Measurements from ENCODE around the gene AHI1. TPM values are rescaled to one million over a fixed set of nuclear protein-coding genes. Genes with fewer than 3 reads are reported as not detected.

AHI1 gene
- total and polyA plus RNA-seq, 8 donors = 10.6 to 24.8 (median 16.5) TPM

- 93 to 96% methylated on average over 4 of the region's 4 CpGs for WGBS, 2 donors
- no peaks in the 10 kb centered on the region for H3K4me1 ChIP-seq
- H3K4me3 ChIP-seq = no peak overlapping the region
- ATAC-seq (no peak), FAIRE-seq (no peak), DNase-seq (no peak)
- no peaks in the 10 kb centered on the region for H3K27me3 ChIP-seq
- intact Hi-C loops (cut with DNase I) = no loop called here
- no peaks in the 10 kb centered on the region for H3K9me3 ChIP-seq
- no peak overlapping the region for H3K27ac ChIP-seq
- peaks cover 0 to 4% (median 0%) of the 10 kb centered on the region in 3 donors for H3K36me3 ChIP-seq
- no peak for TF ChIP-seq CTCF (IDR thresholded peaks at IDR 0.05)
Observed at GRCh38 chr6:135304883-135305282, 192.7 kb downstream of the AHI1 start.

- DNase-seq (no peak), FAIRE-seq (no peak), ATAC-seq (no peak)
- Histone ChIP-seq H3K27me3 (no peaks in the 10 kb centered on the region), H3K4me1 (no peaks in the 10 kb centered on the region), H3K27ac (no peak overlapping the region), H3K36me3 (peaks cover 0 to 6% (median 0%) of the 10 kb centered on the region in 3 donors), H3K4me3 (no peak overlapping the region), H3K9me3 (no peaks in the 10 kb centered on the region)
- TF ChIP-seq CTCF (IDR thresholded peaks at IDR 0.05) = no peak
- intact Hi-C loops (cut with DNase I) = no loop called here
Observed at GRCh38 chr6:135301304-135301703, 196.2 kb downstream of the AHI1 start.

GRCh38 chr6:135300576-135300975 lies 197.0 kb downstream of the AHI1 start:
- TF ChIP-seq CTCF (IDR thresholded peaks at IDR 0.05) = no peak

GRCh38 chr6:135299256-135299655 lies 198.3 kb downstream of the AHI1 start:
- H3K4me3 ChIP-seq = no peak overlapping the region
- DNase-seq = no peak
- WGBS, 2 donors = 79 to 88% methylated on average over 2 of the region's 2 CpGs

More at GRCh38 chr6:135300576-135300975, 197.0 kb downstream of the AHI1 start:
- Histone ChIP-seq H3K27me3 (no peaks in the 10 kb centered on the region), H3K27ac (no peak overlapping the region), H3K9me3 (no peaks in the 10 kb centered on the region), H3K4me3 (no peak overlapping the region), H3K36me3 (peaks cover 0 to 6% (median 0%) of the 10 kb centered on the region in 3 donors), H3K4me1 (no peaks in the 10 kb centered on the region)
- FAIRE-seq (no peak), ATAC-seq (no peak), DNase-seq (no peak)
- intact Hi-C loops (cut with DNase I) = no loop called here

More at GRCh38 chr6:135299256-135299655, 198.3 kb downstream of the AHI1 start:
- no peak for FAIRE-seq
- H3K27me3 ChIP-seq = no peaks in the 10 kb centered on the region
- intact Hi-C loops (cut with DNase I) = no loop called here
- no peaks in the 10 kb centered on the region for H3K4me1 ChIP-seq
- no peaks in the 10 kb centered on the region for H3K9me3 ChIP-seq
- no peak for TF ChIP-seq CTCF (IDR thresholded peaks at IDR 0.05)
- no peak overlapping the region for H3K27ac ChIP-seq
- H3K36me3 ChIP-seq = peaks cover 0 to 6% (median 0%) of the 10 kb centered on the region in 3 donors
- ATAC-seq = no peak
